ENCODE measurements around the gene L3MBTL1. TPM values are rescaled to one million over a fixed set of nuclear protein-coding genes. Genes with fewer than 3 reads are reported as not detected.

The L3MBTL1 gene
- total and polyA plus RNA-seq, 4 donors: 22.1 to 52.8 (median 29.5) TPM

DNA sequence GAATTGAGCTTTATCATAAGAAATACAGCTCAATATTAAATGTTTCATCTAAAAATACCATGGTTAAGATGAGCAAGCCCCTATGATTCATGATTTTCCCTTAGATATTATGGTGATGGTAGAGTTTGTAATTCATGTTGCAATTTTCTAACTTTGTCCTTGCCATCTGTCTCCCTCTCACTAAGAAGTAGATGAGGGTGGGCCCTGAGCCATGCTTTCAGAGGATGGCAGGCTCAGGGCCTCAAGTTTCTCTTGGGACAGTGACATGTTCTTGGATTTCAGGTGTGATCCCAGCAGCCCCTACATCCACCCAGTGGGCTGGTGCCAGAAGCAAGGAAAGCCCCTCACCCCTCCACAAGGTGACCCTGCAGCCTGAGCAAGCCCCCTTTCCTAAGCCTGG, 25.6 kb downstream of the L3MBTL1 start:
- H3K9me3 ChIP-seq (ENCODE audit: control insufficient read depth, insufficient read depth, low read length): no peaks in the 10 kb centered on the region
- peaks cover 4% of the 10 kb centered on the region for H3K4me1 ChIP-seq (ENCODE audit: control insufficient read depth, insufficient read depth, low read length)
- peak in 1 of 6 donors; percentile 39 for DNase-seq (ENCODE audit: low read depth in 4 of 6, low spot score in 6 of 6)
- no peak overlapping the region for H3K4me3 ChIP-seq (ENCODE audit: low read depth, low read length)
- H3K27me3 ChIP-seq (ENCODE audit: control insufficient read depth, insufficient read depth, low read length): no peaks in the 10 kb centered on the region
- H3K27ac ChIP-seq (ENCODE audit: low read depth, low read length): no peak overlapping the region
- peaks cover 45% of the 10 kb centered on the region for H3K36me3 ChIP-seq (ENCODE audit: control insufficient read depth, insufficient read depth, low read length)

GRCh38 chr20:43534016-43534415, 26.5 kb downstream of the L3MBTL1 start:
- no peak for DNase-seq (ENCODE audit: low read depth in 4 of 6, low spot score in 6 of 6)
- H3K9me3 ChIP-seq (ENCODE audit: control insufficient read depth, insufficient read depth, low read length): no peaks in the 10 kb centered on the region
- WGBS (ENCODE audit: insufficient coverage): 99% methylated on average over 7 of the region's 7 CpGs
- no peak overlapping the region for H3K27ac ChIP-seq (ENCODE audit: low read depth, low read length)
- peaks cover 4% of the 10 kb centered on the region for H3K4me1 ChIP-seq (ENCODE audit: control insufficient read depth, insufficient read depth, low read length)
- H3K36me3 ChIP-seq (ENCODE audit: control insufficient read depth, insufficient read depth, low read length): peaks cover 44% of the 10 kb centered on the region
- H3K4me3 ChIP-seq (ENCODE audit: low read depth, low read length): no peak overlapping the region
- no peaks in the 10 kb centered on the region for H3K27me3 ChIP-seq (ENCODE audit: control insufficient read depth, insufficient read depth, low read length)

DNA sequence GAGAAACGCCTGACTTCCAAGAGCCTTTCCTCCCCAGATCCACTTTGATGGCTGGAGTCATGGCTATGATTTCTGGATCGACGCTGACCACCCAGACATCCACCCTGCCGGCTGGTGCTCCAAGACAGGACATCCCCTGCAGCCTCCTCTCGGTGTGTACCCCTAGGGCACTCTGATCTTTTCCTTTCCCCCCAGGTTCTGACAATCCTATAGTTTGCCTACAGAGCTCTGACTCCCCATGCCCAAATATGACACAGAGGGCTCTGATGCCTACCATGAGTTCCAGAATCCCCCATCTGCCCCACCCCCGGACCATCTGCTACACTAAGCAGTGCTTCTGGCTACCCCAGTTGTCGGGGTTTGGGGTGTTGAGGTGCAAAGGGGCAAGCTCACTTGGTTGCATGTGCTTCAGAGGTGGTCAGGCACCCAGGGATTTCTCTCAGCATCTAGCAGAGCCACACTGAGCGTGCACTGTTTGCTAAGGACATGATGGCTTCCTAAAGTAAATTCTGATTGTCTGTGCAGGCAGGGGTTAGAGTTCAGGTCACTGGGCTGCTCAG, 27.4 kb downstream of the L3MBTL1 start:
- Histone ChIP-seq H3K27ac (ENCODE audit: low read depth, low read length) (no peak overlapping the region), H3K4me3 (ENCODE audit: low read depth, low read length) (no peak overlapping the region), H3K27me3 (ENCODE audit: control insufficient read depth, insufficient read depth, low read length) (no peaks in the 10 kb centered on the region), H3K36me3 (ENCODE audit: control insufficient read depth, insufficient read depth, low read length) (peaks cover 48% of the 10 kb centered on the region), H3K9me3 (ENCODE audit: control insufficient read depth, insufficient read depth, low read length) (no peaks in the 10 kb centered on the region), H3K4me1 (ENCODE audit: control insufficient read depth, insufficient read depth, low read length) (peaks cover 4% of the 10 kb centered on the region)
- 92% methylated on average over 7 of the region's 8 CpGs for WGBS (ENCODE audit: insufficient coverage)
- DNase-seq (ENCODE audit: low read depth in 4 of 6, low spot score in 6 of 6): no peak

- 90% methylated on average over 4 of the region's 7 CpGs for WGBS (ENCODE audit: insufficient coverage)
- no peaks in the 10 kb centered on the region for H3K9me3 ChIP-seq (ENCODE audit: control insufficient read depth, insufficient read depth, low read length)
- peaks cover 48% of the 10 kb centered on the region for H3K36me3 ChIP-seq (ENCODE audit: control insufficient read depth, insufficient read depth, low read length)
- no peak for DNase-seq (ENCODE audit: low read depth in 4 of 6, low spot score in 6 of 6)
- H3K4me1 ChIP-seq (ENCODE audit: control insufficient read depth, insufficient read depth, low read length): peaks cover 4% of the 10 kb centered on the region
- no peaks in the 10 kb centered on the region for H3K27me3 ChIP-seq (ENCODE audit: control insufficient read depth, insufficient read depth, low read length)
- no peak overlapping the region for H3K27ac ChIP-seq (ENCODE audit: low read depth, low read length)
- H3K4me3 ChIP-seq (ENCODE audit: low read depth, low read length): no peak overlapping the region
Measured at GRCh38 chr20:43535370-43536004, 28.0 kb downstream of the L3MBTL1 start.

DNA sequence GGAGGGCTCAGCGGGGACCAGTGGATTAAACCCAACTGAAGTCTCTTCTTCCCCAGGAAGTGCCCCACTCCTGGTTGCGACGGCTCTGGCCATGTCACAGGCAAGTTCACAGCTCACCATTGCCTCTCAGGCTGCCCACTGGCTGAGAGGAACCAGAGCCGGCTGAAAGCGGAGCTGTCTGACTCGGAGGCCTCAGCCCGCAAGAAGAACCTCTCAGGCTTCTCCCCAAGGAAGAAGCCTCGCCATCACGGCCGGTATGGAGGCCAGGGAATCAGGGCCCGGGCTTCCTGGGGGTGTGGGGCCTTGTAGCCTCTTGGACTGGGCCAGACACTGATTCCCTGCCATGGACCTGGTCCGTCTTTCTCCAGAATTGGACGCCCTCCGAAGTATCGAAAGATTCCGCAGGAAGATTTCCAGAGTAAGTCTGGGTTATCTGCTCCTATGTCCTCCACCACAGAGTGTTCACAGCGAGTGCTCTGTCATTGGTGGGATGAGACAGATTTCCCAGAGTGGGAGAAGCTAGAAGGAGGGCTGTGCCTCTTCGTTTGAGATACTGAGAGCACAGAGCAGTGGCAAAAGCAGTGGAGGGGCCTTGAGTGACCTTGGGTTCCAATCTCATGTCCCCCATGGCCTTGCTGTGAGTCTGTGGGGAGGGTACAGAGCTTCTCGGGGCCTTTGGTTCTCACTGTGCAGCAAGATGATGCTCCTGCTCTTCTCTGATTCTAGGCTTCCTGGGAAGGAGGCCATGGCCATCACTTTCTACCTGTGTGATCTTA, 28.7 kb downstream of the L3MBTL1 start:
- WGBS (ENCODE audit: insufficient coverage): 93% methylated on average over 18 of the region's 19 CpGs
- Histone ChIP-seq H3K27me3 (ENCODE audit: control insufficient read depth, insufficient read depth, low read length) (no peaks in the 10 kb centered on the region), H3K9me3 (ENCODE audit: control insufficient read depth, insufficient read depth, low read length) (no peaks in the 10 kb centered on the region), H3K4me3 (ENCODE audit: low read depth, low read length) (no peak overlapping the region), H3K36me3 (ENCODE audit: control insufficient read depth, insufficient read depth, low read length) (peaks cover 47% of the 10 kb centered on the region), H3K4me1 (ENCODE audit: control insufficient read depth, insufficient read depth, low read length) (no peaks in the 10 kb centered on the region), H3K27ac (ENCODE audit: low read depth, low read length) (no peak overlapping the region)
- DNase-seq (ENCODE audit: low read depth in 4 of 6, low spot score in 6 of 6): no peak

DNA sequence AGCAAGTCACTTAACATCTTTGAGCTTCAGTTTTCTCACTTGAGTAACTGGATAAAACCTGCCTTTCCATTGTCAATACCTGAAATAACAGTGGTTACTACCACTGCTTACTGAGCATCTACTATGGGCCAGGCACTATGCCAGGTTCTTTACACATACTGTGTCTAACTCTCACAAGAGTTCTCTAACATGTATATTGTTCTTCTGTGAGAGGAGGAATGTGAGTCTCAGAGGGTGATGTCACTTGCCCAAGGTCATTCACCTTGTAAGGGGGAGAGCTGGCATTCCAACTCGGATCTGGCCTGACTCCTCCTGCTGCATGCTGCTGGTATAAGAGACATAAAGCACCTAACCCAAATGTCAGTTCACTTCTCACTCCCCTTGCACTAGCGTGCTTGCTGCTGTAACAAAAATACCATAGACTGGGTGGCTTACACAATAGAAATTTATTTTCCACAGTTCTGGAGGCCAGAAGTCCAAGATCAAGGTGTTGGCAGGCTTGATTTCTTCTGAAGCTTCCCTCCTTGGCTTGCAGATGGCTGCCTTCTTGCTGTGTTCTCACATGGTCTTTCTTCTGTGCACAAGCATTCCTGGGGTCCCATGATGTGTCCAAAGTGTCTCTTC, 29.4 kb downstream of the L3MBTL1 start:
- H3K4me3 ChIP-seq (ENCODE audit: low read depth, low read length): no peak overlapping the region
- H3K27me3 ChIP-seq (ENCODE audit: control insufficient read depth, insufficient read depth, low read length): no peaks in the 10 kb centered on the region
- H3K4me1 ChIP-seq (ENCODE audit: control insufficient read depth, insufficient read depth, low read length): no peaks in the 10 kb centered on the region
- DNase-seq (ENCODE audit: low read depth in 4 of 6, low spot score in 6 of 6): no peak
- no peaks in the 10 kb centered on the region for H3K9me3 ChIP-seq (ENCODE audit: control insufficient read depth, insufficient read depth, low read length)
- H3K36me3 ChIP-seq (ENCODE audit: control insufficient read depth, insufficient read depth, low read length): peaks cover 47% of the 10 kb centered on the region
- H3K27ac ChIP-seq (ENCODE audit: low read depth, low read length): no peak overlapping the region
- 100% methylated on average over 1 of the region's 2 CpGs for WGBS (ENCODE audit: insufficient coverage)

- DNase-seq (ENCODE audit: low read depth in 4 of 6, low spot score in 6 of 6): peak; percentile 26 to 87 (median 42)
- Histone ChIP-seq H3K9me3 (ENCODE audit: control insufficient read depth, insufficient read depth, low read length) (no peaks in the 10 kb centered on the region), H3K27ac (ENCODE audit: low read depth, low read length) (no peak overlapping the region), H3K4me1 (ENCODE audit: control insufficient read depth, insufficient read depth, low read length) (no peaks in the 10 kb centered on the region), H3K36me3 (ENCODE audit: control insufficient read depth, insufficient read depth, low read length) (peaks cover 43% of the 10 kb centered on the region), H3K4me3 (ENCODE audit: low read depth, low read length) (no peak overlapping the region), H3K27me3 (ENCODE audit: control insufficient read depth, insufficient read depth, low read length) (no peaks in the 10 kb centered on the region)
- 78% methylated on average over 2 of the region's 4 CpGs for WGBS (ENCODE audit: insufficient coverage)
Measured at GRCh38 chr20:43537921-43538877, 30.7 kb downstream of the L3MBTL1 start.

DNA sequence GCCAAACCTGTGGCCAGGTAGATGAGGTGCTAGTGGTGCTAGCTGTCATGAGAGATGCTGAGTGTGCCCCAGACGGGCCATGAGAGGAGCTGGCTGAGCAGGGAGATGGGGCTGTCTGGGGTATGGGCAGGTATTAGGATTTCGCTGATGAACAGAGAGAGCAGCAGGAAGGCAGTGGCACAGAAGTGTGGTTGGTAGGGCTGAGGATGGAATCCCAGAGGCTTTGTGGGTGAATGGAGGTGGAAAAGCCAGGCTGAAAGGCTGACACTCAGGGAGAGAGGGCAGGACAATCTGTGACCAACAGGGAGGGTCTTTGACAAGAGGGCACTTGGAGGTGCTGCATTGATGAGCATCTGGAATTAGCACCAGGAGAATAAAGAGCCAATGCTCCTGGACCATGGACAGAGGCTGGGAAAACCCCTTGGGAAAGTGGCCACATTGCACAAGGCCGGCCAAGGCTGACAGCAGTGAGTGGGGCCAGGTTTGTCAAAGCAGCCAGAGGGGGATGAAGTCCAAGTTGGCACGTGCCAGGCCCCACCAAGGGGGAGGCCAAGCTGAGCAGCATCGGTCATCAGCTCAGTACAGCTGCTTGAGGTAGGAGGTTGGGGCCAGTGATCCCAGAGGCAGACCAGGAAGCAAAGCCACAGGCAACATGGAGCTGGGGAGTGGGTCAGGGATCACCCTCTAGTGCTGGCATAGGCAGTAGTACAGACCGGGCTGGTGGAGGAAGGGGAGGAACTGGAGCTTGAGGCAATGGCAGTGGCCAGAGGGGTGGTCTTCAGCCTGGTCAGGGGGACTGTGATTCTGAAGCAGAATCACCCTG, 31.6 kb downstream of the L3MBTL1 start:
- DNase-seq (ENCODE audit: low read depth in 4 of 6, low spot score in 6 of 6): peak in 1 of 6 donors; percentile 10
- Histone ChIP-seq H3K4me3 (ENCODE audit: low read depth, low read length) (no peak overlapping the region), H3K27ac (ENCODE audit: low read depth, low read length) (no peak overlapping the region), H3K36me3 (ENCODE audit: control insufficient read depth, insufficient read depth, low read length) (peaks cover 38% of the 10 kb centered on the region), H3K27me3 (ENCODE audit: control insufficient read depth, insufficient read depth, low read length) (no peaks in the 10 kb centered on the region), H3K9me3 (ENCODE audit: control insufficient read depth, insufficient read depth, low read length) (no peaks in the 10 kb centered on the region), H3K4me1 (ENCODE audit: control insufficient read depth, insufficient read depth, low read length) (no peaks in the 10 kb centered on the region)
- WGBS (ENCODE audit: insufficient coverage): 78% methylated on average over 6 of the region's 6 CpGs
